SU-DHL-6 (cell line): Measurements from ENCODE around the gene TBC1D19.

Experiments used
- H2AFZ ChIP-seq: fragments of 200-600 bp; sonication (generic); 2 replicates; pipeline ENCODE4 v1.6.1; 2014; ENCODE audit warnings: low read depth, mild to moderate bottlenecking, moderate library complexity, mixed read lengths, antibody characterized with exemption, low read length; ENCODE audit not compliant: severe bottlenecking
- H3F3A ChIP-seq: fragments of 200-600 bp; shearing (Covaris generic); 2 replicates; pipeline ENCODE4 v1.6.0; 2016; ENCODE audit warnings: antibody characterized with exemption, mild to moderate bottlenecking; ENCODE audit not compliant: insufficient read depth
- H3K27ac ChIP-seq: fragments of 200-600 bp; sonication (generic); 2 replicates; pipeline ENCODE4 v1.5.1; 2016; ENCODE audit warnings: low read depth, mild to moderate bottlenecking, low read length, moderate library complexity, mixed read lengths
- H3K27me3 ChIP-seq: fragments of 200-600 bp; sonication (generic), shearing (Covaris generic); 2 replicates; pipeline ENCODE4 v1.6.0; 2014; ENCODE audit warnings: mild to moderate bottlenecking, low read length
- H3K36me3 ChIP-seq: fragments of 200-600 bp; sonication (generic); 2 replicates; pipeline ENCODE4 v1.6.1; 2014; ENCODE audit warnings: mild to moderate bottlenecking, low read length, mixed read lengths
- H3K4me2 ChIP-seq: fragments of 300-600, 200-600 bp; shearing (Covaris generic), sonication (generic); 2 replicates; pipeline ENCODE4 v1.6.0; 2014; ENCODE audit warnings: low read length, low read depth, mild to moderate bottlenecking; ENCODE audit not compliant: poor library complexity, severe bottlenecking
- H3K4me3 ChIP-seq: fragments of 200-600 bp; sonication (generic); 2 replicates; pipeline ENCODE4 v1.5.1; 2014; ENCODE audit warnings: antibody characterized with exemption, low read length, mild to moderate bottlenecking, mixed read lengths; ENCODE audit not compliant: insufficient read depth, poor library complexity, severe bottlenecking
- H3K79me2 ChIP-seq: fragments of 200-600 bp; sonication (generic); 2 replicates; pipeline ENCODE4 v1.6.1; 2014; ENCODE audit warnings: mild to moderate bottlenecking, low read length, moderate library complexity; ENCODE audit not compliant: insufficient read depth
- H3K9ac ChIP-seq: fragments of 200-600 bp; sonication (generic); 2 replicates; pipeline ENCODE4 v1.7.0; 2014; ENCODE audit warnings: mild to moderate bottlenecking, low read length
- H3K9me2 ChIP-seq: fragments of 200-600 bp; sonication (generic); replicated peaks from 2 replicates; pipeline ENCODE4 v1.6.1; 2014; ENCODE audit warnings: low read length; ENCODE audit not compliant: insufficient read depth
- H3K9me3 ChIP-seq: fragments of 200-600 bp; sonication (generic); 2 replicates; pipeline ENCODE4 v1.6.1; 2014; ENCODE audit warnings: low read length, mixed read lengths; ENCODE audit not compliant: insufficient read depth
- H4K20me1 ChIP-seq: fragments of 200-600 bp; sonication (generic); 2 replicates; pipeline ENCODE4 v1.6.1; 2014; ENCODE audit warnings: low read depth, mild to moderate bottlenecking, antibody characterized with exemption, low read length, moderate library complexity, mixed read lengths
- CTCF ChIP-seq: fragments of 200-600 bp; sonication (generic); IDR thresholded peaks from one replicate; pipeline ENCODE4 v1.5.1; 2017; ENCODE audit warnings: antibody characterized with exemption, mild to moderate bottlenecking, low read length, moderate library complexity; ENCODE audit not compliant: insufficient read depth, poor library complexity, severe bottlenecking
- EZH2phosphoT487 ChIP-seq: fragments of 200-600 bp; sonication (generic), shearing (Covaris generic); conservative IDR thresholded peaks from 2 replicates; pipeline ENCODE4 v1.6.1; 2018; ENCODE audit warnings: mild to moderate bottlenecking, antibody characterized with exemption, low read length, moderate library complexity, mixed read lengths

TBC1D19 gene

GRCh38 chr4:26765515-26765914 lies 181.6 kb downstream of the TBC1D19 start:
- H3K4me3 ChIP-seq, result no peak overlapping the region
- no peaks in the 10 kb centered on the region for H3K9me3 ChIP-seq
- TF ChIP-seq EZH2phosphoT487, result no peak
- no peak for TF ChIP-seq CTCF
- H3K9ac ChIP-seq, result no peak overlapping the region
- H3F3A ChIP-seq, result no peaks in the 10 kb centered on the region
- no peaks in the 10 kb centered on the region for H3K79me2 ChIP-seq
- no peak overlapping the region for H2AFZ ChIP-seq
- H3K36me3 ChIP-seq, result no peaks in the 10 kb centered on the region
- H4K20me1 ChIP-seq, result no peaks in the 10 kb centered on the region
- no peak overlapping the region for H3K4me2 ChIP-seq
- H3K27me3 ChIP-seq, result no peaks in the 10 kb centered on the region
- H3K27ac ChIP-seq, result no peak overlapping the region
- no peaks in the 10 kb centered on the region for H3K9me2 ChIP-seq

DNA sequence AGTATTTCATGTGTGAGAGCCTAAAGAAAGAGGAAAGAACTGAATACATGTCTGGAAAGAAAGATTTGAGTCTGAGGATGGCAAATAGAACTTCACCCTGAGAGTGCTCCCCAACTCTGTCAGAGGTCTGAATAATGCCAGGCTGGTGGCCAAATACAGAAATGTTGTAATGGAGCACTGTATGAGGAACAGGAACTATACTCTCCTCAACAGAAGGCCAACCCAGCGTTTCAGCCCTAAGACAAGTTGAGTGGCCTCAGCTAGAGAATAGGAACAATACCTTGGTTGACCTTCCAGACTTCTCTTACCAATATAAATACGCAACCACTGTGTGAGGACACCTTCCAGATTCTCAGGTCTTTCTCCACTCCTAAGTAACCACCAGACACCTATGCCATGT lies 182.3 kb downstream of the TBC1D19 start:
- Histone ChIP-seq H3K27me3 (no peaks in the 10 kb centered on the region), H3K4me2 (no peak overlapping the region), H2AFZ (no peak overlapping the region), H3K9ac (no peak overlapping the region), H3F3A (no peaks in the 10 kb centered on the region), H3K36me3 (no peaks in the 10 kb centered on the region), H3K27ac (no peak overlapping the region), H3K4me3 (no peak overlapping the region), H3K9me3 (no peaks in the 10 kb centered on the region), H4K20me1 (no peaks in the 10 kb centered on the region), H3K9me2 (no peaks in the 10 kb centered on the region), H3K79me2 (no peaks in the 10 kb centered on the region)
- TF ChIP-seq EZH2phosphoT487 (no peak), CTCF (no peak)

GRCh38 chr4:26772096-26772873 lies 188.4 kb downstream of the TBC1D19 start:
- Histone ChIP-seq H3F3A (no peaks in the 10 kb centered on the region), H3K9ac (no peak overlapping the region), H3K27ac (no peak overlapping the region), H3K9me3 (no peaks in the 10 kb centered on the region), H3K4me3 (no peak overlapping the region), H3K36me3 (no peaks in the 10 kb centered on the region), H3K27me3 (no peaks in the 10 kb centered on the region), H3K79me2 (no peaks in the 10 kb centered on the region), H4K20me1 (no peaks in the 10 kb centered on the region), H2AFZ (no peak overlapping the region), H3K9me2 (no peaks in the 10 kb centered on the region), H3K4me2 (no peak overlapping the region)
- TF ChIP-seq EZH2phosphoT487, result no peak
- no peak for TF ChIP-seq CTCF
